HK-2 (cell line): ENCODE measurements around the gene MLLT6.
A peak's percentile ranks its signal among the peaks of the same experiment; 100 is the strongest.

Experiments used
- DNase-seq: peaks from one replicate; pipeline ENCODE4 v3.0.0-alpha.2; 2018; ENCODE audit not compliant: unreplicated experiment

The MLLT6 gene

GRCh38 chr17:38674749-38675615, 30.1 kb upstream of the MLLT6 start, which contains the start of gene EPOP:
EPOP (minus strand) TSS chr17:38674957; CDS start chr17:38674495, 462 bp downstream.
- peak; percentile 94 for DNase-seq

DNA sequence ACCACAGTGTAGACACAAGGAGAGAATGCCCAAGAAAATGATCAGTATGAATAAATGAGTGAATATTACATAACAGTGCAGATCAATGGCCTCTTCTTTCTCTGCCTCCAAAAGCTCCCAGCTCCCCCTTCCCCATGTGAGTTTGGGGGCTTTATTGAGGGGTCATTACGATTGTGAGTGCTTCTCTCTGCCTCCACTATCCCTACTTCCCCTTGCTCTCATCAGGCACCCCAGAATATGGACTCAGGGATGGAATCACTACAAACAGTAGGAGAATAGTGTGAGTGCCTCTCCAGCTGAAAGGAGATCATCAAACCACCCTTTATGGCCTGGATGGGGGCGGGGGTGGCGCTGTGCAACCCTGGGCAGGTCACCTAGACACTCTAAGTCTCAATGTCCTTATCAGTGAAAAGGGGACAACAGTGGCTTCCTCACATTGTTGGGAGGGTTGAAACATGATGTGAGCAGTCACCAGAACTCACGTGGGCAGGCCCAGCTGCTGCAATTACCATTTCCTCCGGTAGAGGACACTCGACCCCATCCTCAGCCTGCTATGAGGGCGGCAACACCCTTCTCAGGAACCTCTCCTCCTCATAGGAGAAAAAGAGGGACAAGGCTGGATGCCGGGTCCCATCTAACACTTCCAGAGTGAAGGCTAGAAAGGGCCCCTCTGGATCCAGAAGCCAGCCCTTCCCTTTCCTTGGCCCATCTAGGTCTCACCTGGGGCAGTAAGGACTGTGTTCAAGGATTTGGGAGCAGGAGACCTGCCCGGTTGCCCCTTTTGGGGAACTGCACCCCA, 28.2 kb upstream of the MLLT6 start:
- DNase-seq: peak; percentile 85

GRCh38 chr17:38677819-38678218, 27.3 kb upstream of the MLLT6 start:
- no peak for DNase-seq

- DNase-seq: no peak
Measured at GRCh38 chr17:38681096-38681495, 24.0 kb upstream of the MLLT6 start.

DNA sequence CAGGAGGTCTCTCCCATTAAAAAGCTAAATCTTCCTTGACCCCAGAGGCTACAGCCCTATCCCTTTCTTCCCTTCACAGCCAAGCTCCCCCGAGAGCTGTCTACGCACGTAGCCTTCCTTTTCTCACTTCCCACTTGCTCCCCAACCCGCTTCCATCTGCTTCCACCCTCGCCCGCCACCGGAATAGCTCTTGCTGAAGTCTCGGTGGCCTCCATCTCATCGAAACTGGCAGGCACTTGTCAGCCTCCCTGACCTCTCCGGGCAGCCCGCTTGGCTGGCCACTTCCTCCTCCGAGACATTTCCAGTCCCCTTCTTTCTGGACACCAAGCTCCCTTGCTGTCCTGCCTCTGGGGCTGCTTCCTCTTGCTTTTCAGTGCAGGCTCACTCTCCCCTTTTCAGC, 19.6 kb upstream of the MLLT6 start:
- no peak for DNase-seq

DNA sequence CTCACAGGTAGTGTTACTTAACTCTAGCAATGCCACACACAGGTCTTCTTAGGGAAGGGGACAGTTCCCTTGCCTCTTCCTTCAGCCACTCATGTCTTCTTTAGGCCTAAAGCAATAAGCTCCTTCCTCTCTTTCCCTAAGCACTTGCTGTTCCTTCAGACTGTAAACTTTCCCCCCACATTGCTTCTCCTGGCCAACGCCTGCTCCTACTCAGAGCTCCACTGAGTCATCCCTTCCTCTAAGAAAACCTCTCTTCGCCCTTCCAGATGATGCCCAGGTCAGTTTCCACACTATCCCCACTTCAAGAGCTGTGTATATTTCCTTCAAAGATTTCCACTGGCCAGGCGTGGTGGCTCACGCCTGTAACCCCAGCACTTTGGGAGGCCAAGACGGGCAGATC, 17.8 kb upstream of the MLLT6 start:
- DNase-seq: no peak

DNA sequence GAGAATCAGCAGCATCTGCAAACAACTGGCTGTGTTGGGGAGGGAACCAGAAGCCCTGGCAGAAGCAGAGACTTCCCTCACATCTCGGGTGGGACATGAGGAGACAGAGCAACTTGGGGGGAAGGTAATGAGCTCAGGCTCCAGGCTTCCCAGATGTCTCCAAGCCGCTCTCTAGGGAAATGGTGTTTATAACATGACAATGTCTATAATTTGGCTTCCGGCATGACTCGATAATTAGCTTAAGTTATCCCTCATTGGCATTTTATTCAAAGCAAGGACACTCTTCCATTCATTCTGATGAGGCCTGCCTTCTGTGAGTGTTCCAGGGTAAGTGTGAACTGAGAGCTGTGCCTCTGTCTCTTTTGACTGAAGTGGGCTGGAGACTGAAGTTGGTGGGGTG, 14.7 kb upstream of the MLLT6 start:
- DNase-seq: no peak

DNA sequence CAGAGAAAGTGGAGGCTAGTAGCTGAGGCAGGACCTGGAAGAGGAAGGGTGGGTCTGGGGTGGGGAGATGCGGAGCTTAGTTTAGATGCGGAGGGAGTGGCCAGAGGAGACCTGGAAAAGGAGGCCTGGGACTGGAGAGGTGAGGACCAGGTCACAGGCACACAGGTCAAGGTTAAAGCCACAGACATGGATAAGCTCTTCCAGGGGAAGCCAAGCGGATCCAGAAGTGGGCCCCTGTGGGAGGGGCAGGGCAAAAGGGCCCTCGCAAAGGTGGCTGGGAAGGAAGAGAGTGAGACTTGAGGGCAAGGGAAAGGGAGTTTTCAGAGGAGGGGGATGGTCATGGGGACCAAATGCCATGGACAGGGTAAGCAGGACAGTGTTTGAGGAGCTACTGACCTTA, 13.9 kb upstream of the MLLT6 start:
- DNase-seq: no peak

DNA sequence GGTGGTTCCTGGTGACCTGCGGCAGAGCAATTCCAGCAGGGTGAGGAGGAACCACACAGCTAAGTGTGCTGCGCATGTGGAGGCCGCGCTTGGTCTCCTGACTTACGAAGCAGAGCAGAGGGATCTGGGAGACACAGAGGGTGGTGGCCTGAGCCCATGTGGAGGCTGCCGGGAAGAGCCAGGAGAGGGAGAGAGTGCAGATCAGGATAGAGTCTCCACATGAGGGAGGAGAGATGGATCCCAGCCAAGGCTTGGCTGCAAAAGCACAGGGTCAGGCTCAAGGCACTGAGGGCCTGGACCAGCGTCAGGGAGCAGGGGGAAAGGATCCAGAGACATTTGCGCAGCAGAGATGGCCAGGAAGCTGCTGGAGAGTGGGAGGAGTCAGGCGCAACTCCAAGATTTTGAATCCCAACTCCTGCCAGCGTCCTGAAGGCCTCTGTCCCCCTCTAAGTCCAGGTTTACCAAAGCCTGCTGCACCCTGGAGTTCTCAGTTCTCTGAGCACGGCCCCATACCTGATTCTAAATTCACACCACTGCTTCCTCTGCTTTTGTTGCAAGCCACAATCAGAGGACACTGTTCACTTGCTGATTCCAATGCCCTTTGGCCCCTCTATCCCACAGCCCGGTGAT, 11.3 kb upstream of the MLLT6 start:
- DNase-seq: no peak

DNA sequence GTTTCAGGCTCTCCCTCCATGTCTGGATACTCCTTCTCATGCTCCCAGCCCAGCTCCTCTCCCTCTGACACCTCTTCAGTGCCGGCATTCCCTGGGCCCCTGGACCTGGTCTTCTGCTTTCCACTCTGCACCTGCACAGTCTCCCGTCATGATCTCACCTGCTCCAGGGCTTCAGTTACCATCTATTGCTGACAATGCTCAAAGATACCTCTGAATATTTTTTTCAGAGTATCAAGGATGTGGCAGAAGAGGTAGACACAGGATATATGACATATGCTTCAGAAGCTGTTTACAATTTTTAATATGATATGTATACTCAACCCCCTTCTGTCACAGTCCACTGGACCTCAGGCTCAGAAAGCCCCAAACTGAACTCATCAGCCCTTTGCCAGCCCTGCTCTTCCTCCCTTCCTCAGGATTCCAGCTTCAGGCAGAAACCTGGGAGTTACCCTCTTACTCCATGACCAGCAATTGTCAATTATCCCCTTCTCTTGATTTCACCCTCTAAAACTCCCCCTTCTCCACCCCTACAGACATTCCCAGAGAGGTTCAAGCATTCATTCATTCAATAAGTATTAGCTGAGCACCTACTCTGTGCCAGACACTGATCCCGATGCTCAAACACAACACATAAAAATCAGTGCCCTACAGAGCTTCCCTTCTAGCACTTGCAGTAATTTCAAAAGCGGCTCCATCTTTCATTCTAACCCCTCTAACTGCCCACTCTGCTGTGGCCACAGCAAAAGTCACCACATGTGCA, 7.8 kb upstream of the MLLT6 start:
- DNase-seq: no peak

- DNase-seq: no peak
Measured at GRCh38 chr17:38698760-38699159, 6.3 kb upstream of the MLLT6 start.

DNA sequence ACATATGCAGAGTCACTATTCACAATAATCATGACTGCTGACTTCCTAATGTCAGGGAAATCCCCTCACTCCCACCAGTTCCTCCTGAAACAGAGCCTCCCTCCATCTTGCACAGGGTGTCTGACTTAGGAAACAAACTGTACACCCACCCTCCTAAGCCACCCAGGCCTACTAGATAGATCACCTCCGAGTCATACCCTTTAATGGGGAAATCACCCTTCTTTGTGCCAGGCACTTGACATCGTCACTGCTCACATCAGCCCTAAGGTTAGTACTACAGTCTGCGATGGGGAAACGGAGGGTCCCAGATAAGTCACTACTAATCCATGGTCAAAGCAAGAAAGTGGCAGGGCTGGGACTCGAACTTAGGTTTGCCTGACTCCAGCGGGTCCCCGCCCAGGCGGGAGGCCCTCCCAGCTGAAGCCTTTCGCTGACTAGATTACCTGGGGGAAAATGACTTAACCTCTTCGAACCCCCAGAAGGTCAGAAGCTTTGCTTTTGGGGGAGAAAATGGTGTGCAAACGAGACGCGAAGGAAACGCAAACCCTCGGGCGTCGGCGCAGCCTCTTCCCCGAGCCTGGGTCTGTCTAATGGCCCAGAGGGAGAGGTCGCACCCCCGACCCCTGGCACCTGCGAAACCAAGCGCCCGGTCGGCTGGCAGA, 3.4 kb upstream of the MLLT6 start:
- DNase-seq: peak; percentile 59

DNA sequence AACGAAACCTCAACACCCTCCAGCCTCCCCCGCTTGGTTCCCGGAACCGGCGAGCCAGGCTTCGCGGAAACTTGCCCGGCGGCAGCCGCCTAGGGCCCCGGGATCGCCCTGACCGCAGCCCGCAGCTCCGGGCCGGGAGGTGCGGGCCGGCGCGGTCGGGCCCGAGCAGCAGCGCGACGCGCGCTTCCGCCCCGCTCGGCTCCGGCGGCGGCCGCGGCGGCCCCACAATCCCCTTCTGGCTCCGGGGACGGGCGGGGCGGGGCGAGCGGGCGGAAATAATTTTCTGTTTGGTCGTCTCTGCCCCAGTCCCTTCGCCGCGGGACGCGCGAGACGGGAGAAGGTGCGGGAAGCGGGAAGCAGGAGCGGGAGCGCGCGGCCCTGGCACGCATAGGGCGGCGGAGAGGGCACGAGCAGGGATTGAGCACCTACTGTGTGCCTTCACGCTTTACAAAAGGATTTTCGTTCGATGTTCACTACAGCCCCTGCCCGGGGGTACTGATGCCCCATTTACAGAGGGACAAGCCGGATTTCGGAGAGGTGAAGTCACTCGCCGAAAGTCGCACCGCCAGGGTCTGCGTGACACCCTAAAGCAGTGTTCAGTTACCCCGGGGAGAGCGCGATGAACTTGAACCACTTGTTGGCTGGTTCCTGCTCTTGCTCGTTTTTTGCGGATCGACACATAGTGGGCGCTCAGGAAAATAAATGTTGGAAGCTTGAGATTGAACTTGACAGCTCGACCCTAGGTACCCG, 2.7 kb upstream of the MLLT6 start:
- DNase-seq: peak; percentile 89

DNA sequence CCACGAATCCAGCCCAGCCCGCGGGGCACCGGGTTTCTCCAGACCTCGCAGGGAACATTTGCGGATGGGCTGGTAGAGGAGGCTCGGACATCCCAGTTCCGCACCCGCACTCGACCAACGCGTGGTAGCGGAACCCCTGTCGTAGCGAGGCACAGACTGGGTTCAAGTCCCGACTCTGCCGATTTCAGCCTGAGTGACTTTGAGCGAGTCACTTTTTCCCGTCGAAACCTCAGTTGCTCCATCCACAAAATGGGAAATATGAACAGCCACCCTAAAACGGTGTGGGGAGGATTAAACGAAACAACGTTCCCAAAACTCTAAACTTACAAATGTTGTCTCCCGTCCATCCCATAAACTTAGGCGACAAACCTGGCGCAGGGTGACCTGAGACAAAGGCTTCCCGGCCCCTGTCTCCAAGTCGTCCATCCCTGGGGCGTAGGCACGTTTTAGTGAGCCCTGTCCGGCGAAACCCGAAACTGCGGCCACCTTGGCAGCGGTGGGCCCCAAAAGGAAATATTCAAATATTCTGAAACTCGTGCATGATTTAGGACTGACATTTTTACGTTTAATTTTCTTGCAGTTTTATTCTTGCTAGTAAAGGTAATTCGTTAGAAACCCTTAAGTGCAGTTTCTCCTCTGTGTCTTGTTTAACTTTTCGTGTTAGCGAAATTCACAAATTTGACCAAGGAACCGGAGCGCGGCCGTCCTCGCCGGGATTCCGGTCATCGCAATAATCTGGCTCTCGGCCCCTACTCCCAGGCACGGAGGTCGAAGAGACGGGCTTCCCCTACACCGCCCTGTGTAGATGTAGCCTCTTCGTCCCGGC, 1.9 kb upstream of the MLLT6 start:
- DNase-seq: peak; percentile 22

DNA sequence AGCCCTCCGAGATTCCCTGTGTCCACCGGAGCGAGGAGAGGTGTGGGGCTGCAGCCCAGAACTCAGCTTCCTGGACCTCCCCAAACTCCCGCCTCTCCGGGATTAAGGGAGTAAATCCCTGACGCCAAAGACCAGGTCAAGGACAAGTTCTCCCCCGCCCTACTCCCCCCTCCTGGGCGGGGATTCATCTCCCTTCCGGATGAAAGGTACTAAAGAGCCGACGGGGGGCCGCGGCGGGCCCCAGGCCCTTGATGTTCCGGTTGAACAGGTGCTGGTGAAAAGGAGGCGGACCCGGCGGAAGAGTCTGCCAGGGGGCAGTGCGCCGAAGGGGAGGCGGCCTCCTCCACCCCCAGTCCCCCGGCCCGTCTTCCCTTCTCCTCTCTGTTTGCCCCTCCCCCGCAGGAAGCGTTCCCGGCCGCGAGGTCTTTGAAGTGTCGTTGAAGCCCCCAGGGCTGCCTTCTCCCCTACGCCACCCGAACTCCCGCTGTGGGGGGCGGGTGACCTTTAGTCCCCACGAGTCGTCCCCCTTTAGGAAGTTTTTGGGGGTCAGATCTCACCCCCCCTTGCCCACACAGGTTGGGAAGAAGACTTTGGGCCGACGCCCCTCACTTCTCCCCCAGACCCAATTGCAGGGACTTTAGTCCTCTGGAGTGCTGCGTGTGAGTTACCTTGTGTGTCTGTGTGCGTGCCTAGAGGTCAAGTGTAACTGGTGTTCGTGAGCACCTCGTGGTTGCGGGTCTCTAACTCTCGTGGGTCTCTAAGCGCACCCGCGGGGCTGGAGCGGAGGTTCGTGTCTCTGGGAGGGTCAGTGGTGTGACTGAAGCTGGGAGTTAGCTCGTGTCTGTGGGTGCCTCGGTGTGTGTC, 1.1 kb upstream of the MLLT6 start:
- DNase-seq: peak; percentile 85

GRCh38 chr17:38705523-38705802, 390 bp downstream of the MLLT6 start:
- DNase-seq: no peak

DNA sequence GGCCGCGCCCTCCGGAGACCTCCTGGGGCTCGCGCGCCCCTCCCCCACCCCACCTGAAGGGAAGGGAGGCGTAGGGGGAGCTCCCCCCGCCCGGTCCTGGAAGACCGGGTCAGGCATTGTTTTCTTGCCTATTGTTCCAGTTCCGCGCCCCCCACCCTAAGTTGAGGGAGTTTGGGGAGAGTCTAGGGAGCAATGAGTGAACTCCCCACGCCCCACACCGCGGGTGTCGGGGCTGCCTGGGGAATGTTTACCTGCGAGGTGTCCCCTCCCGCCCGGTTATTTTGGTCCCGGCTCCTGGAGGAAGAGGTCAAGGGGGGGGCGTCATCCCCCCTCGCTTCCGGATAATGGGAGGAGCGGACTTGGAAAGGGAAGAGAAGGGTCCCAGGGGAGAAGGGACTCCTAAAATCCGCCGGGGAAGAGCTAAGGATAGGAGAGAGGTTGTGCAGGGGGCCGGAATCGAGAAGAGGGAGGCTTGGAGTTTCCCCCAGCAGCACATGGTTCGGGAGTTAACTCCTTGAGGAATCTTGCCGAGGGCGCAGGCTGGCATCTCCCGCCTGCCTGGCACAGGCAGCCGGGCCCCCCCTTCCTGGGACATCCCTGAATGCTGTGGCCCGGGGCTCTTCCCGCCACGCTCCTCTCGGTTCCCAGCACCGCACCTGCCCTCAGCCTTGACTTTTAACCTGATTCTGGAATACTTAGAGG, 881 bp downstream of the MLLT6 start:
- DNase-seq: peak; percentile 46

DNA sequence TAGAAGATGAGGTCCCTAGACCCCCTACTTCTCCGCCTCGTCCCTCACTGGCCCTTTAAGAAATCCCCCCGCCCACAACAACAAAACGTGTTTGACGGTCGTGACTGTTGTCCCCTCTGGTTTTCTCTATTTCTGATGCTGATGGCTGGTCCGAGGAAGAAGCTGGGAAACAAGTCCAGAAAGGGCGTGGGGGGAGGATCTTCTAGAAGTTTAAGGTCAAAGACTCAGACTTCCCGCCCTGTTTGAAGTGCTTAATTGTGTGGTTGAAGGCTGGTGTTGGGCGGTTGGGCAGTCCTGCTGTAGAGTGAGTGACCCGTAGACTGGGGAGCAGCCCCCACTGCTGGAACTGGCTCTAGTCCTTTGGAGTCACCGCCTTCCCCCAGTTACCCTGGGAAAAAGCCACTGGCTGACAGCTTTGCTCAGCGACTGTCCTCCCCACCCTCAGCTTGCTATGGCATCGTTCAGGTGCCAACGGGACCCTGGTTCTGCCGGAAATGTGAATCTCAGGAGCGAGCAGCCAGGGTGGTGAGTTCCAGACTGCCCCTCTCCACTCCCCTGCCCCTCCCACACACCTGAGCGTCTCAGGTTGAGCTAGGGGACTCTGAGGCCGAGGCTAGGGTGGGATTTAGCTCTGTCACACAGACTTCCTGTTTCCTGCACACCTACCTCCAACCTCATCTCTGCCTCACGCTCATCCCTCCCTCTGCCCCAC, 1.6 kb downstream of the MLLT6 start:
- DNase-seq: no peak
